Muscle layer of duodenum (tissue), 2 donors: ENCODE data around the gene AFTPH.

Experiments used
- H3K27ac ChIP-seq: one replicate; pipeline ENCODE4 v1.7.0; 2013; ENCODE audit warnings: mild to moderate bottlenecking, low read length
- H3K27me3 ChIP-seq: one replicate; pipeline ENCODE4 v1.7.0; 2013; ENCODE audit warnings: low read depth, mild to moderate bottlenecking, control low read depth, low read length
- H3K36me3 ChIP-seq, 2 donors: one replicate each; pipeline ENCODE4 v1.7.0; 2013; ENCODE audit warnings: low read length in 2 of 2, control low read depth in 1 of 2, mild to moderate bottlenecking in 1 of 2; ENCODE audit not compliant: insufficient read depth in 2 of 2, control insufficient read depth in 1 of 2
- H3K4me1 ChIP-seq, 2 donors: one replicate each; pipeline ENCODE4 v1.7.0; 2013; ENCODE audit warnings: low read length in 2 of 2, mild to moderate bottlenecking in 2 of 2, control low read depth in 1 of 2, moderate library complexity in 1 of 2; ENCODE audit not compliant: insufficient read depth in 2 of 2, control insufficient read depth in 1 of 2
- H3K4me3 ChIP-seq, 2 donors: one replicate each; pipeline ENCODE4 v1.7.0; 2013; ENCODE audit warnings: low read length in 2 of 2, low read depth in 1 of 2, mild to moderate bottlenecking in 1 of 2
- H3K9me3 ChIP-seq, 2 donors: one replicate each; pipeline ENCODE4 v1.7.0; 2013; ENCODE audit warnings: low read length in 2 of 2, control low read depth in 1 of 2, mild to moderate bottlenecking in 1 of 2; ENCODE audit not compliant: control insufficient read depth in 1 of 2
- donor health status: healthy.

Gene AFTPH

GRCh38 chr2:64598226-64598625 lies 74.1 kb downstream of the AFTPH start:
- H3K9me3 ChIP-seq: no peaks in the 10 kb centered on the region
- H3K27me3 ChIP-seq: no peaks in the 10 kb centered on the region
- peaks cover 0 to 4% of the 10 kb centered on the region in 2 donors for H3K4me1 ChIP-seq
- H3K36me3 ChIP-seq: peaks cover 0 to 4% of the 10 kb centered on the region in 2 donors
- H3K27ac ChIP-seq: no peak overlapping the region
- H3K4me3 ChIP-seq: no peak overlapping the region

GRCh38 chr2:64599469-64599868 lies 75.3 kb downstream of the AFTPH start:
- H3K4me1 ChIP-seq: peaks cover 0 to 4% of the 10 kb centered on the region in 2 donors
- H3K36me3 ChIP-seq: no peaks in the 10 kb centered on the region
- H3K9me3 ChIP-seq: no peaks in the 10 kb centered on the region
- no peak overlapping the region for H3K27ac ChIP-seq
- no peak overlapping the region for H3K4me3 ChIP-seq
- H3K27me3 ChIP-seq: no peaks in the 10 kb centered on the region

GRCh38 chr2:64601034-64601754 lies 77.1 kb downstream of the AFTPH start:
- no peak overlapping the region for H3K4me3 ChIP-seq
- no peaks in the 10 kb centered on the region for H3K9me3 ChIP-seq
- no peak overlapping the region for H3K27ac ChIP-seq
- H3K4me1 ChIP-seq: peaks cover 4 to 6% of the 10 kb centered on the region in 2 donors
- H3K36me3 ChIP-seq: no peaks in the 10 kb centered on the region
- no peaks in the 10 kb centered on the region for H3K27me3 ChIP-seq

GRCh38 chr2:64601785-64602391 lies 77.8 kb downstream of the AFTPH start:
- Histone ChIP-seq H3K36me3 (no peaks in the 10 kb centered on the region), H3K27ac (no peak overlapping the region), H3K4me3 (no peak overlapping the region), H3K27me3 (no peaks in the 10 kb centered on the region), H3K9me3 (no peaks in the 10 kb centered on the region), H3K4me1 (peaks cover 4 to 6% of the 10 kb centered on the region in 2 donors)

GRCh38 chr2:64602436-64602835 lies 78.3 kb downstream of the AFTPH start:
- Histone ChIP-seq H3K4me3 (no peak overlapping the region), H3K36me3 (no peaks in the 10 kb centered on the region)

GRCh38 chr2:64604155-64604554 lies 80.0 kb downstream of the AFTPH start:
- no peak overlapping the region for H3K4me3 ChIP-seq
- H3K36me3 ChIP-seq: no peaks in the 10 kb centered on the region
- H3K27ac ChIP-seq: no peak overlapping the region
- H3K27me3 ChIP-seq: no peaks in the 10 kb centered on the region
- H3K9me3 ChIP-seq: no peaks in the 10 kb centered on the region
- peaks cover 6 to 16% of the 10 kb centered on the region in 2 donors for H3K4me1 ChIP-seq

More at GRCh38 chr2:64602436-64602835, 78.3 kb downstream of the AFTPH start:
- peaks cover 6 to 7% of the 10 kb centered on the region in 2 donors for H3K4me1 ChIP-seq
- no peaks in the 10 kb centered on the region for H3K27me3 ChIP-seq
- no peak overlapping the region for H3K27ac ChIP-seq
- H3K9me3 ChIP-seq: no peaks in the 10 kb centered on the region

GRCh38 chr2:64605026-64605471 lies 80.9 kb downstream of the AFTPH start:
- Histone ChIP-seq H3K4me1 (peaks cover 6 to 12% of the 10 kb centered on the region in 2 donors), H3K27ac (no peak overlapping the region)

GRCh38 chr2:64605991-64606478 lies 81.9 kb downstream of the AFTPH start:
- Histone ChIP-seq H3K27ac (no peak overlapping the region), H3K36me3 (no peaks in the 10 kb centered on the region), H3K9me3 (no peaks in the 10 kb centered on the region), H3K4me3 (no peak overlapping the region), H3K4me1 (peaks cover 6 to 12% of the 10 kb centered on the region in 2 donors), H3K27me3 (no peaks in the 10 kb centered on the region)

More at GRCh38 chr2:64605026-64605471, 80.9 kb downstream of the AFTPH start:
- H3K9me3 ChIP-seq: no peaks in the 10 kb centered on the region
- H3K36me3 ChIP-seq: no peaks in the 10 kb centered on the region
- no peaks in the 10 kb centered on the region for H3K27me3 ChIP-seq
- no peak overlapping the region for H3K4me3 ChIP-seq

- Histone ChIP-seq H3K4me1 (peaks cover 6 to 12% of the 10 kb centered on the region in 2 donors), H3K4me3 (peak overlapping the region in 1 of 2 donors; percentile 35)
Measured at GRCh38 chr2:64606479-64607363, 82.6 kb downstream of the AFTPH start.

GRCh38 chr2:64607381-64608304 lies 83.5 kb downstream of the AFTPH start:
- Histone ChIP-seq H3K4me3 (no peak overlapping the region), H3K27me3 (no peaks in the 10 kb centered on the region), H3K9me3 (no peaks in the 10 kb centered on the region)

More at GRCh38 chr2:64606479-64607363, 82.6 kb downstream of the AFTPH start:
- Histone ChIP-seq H3K9me3 (no peaks in the 10 kb centered on the region), H3K27ac (no peak overlapping the region), H3K27me3 (no peaks in the 10 kb centered on the region), H3K36me3 (no peaks in the 10 kb centered on the region)

More at GRCh38 chr2:64607381-64608304, 83.5 kb downstream of the AFTPH start:
- Histone ChIP-seq H3K36me3 (no peaks in the 10 kb centered on the region), H3K4me1 (peaks cover 6 to 12% of the 10 kb centered on the region in 2 donors), H3K27ac (no peak overlapping the region)
